Astrocyte of the spinal cord (primary cell): Measurements from ENCODE around the gene LSMEM2.
A peak's percentile ranks its signal among the peaks of the same experiment; 100 is the strongest.

Experiments used
- DNase-seq: peaks from one replicate; pipeline ENCODE4 v3.0.0; 2011; ENCODE audit warnings: low read depth, low spot score
- H3K4me3 ChIP-seq: 2 replicates; pipeline ENCODE4 v1.5.1; 2011; ENCODE audit warnings: low read depth, mild to moderate bottlenecking, low read length, moderate library complexity
- CTCF ChIP-seq: IDR thresholded peaks from 2 replicates; pipeline ENCODE4 v1.5.1; 2012; ENCODE audit warnings: low read depth, mild to moderate bottlenecking, low read length, inconsistent platforms
- in situ Hi-C: cut with HindIII; loops from 2 replicates; pipeline ENCODE4 v1.10.0; 2017; ENCODE audit warnings: low sequenced_read_pairs

The LSMEM2 gene

GRCh38 chr3:50316657-50317242 lies 37.9 kb downstream of the LSMEM2 start:
- in situ Hi-C loops: no loop called here
- DNase-seq: peak; percentile 62
- no peak for TF ChIP-seq CTCF
- no peak overlapping the region for H3K4me3 ChIP-seq

GRCh38 chr3:50317300-50317699 lies 38.4 kb downstream of the LSMEM2 start:
- in situ Hi-C loops: no loop called here
- no peak for DNase-seq
- TF ChIP-seq CTCF: no peak
- no peak overlapping the region for H3K4me3 ChIP-seq

- no peak for DNase-seq
- H3K4me3 ChIP-seq: no peak overlapping the region
- TF ChIP-seq CTCF: no peak
- in situ Hi-C loops: no loop called here
Measured at GRCh38 chr3:50318163-50318562, 39.3 kb downstream of the LSMEM2 start.

DNA sequence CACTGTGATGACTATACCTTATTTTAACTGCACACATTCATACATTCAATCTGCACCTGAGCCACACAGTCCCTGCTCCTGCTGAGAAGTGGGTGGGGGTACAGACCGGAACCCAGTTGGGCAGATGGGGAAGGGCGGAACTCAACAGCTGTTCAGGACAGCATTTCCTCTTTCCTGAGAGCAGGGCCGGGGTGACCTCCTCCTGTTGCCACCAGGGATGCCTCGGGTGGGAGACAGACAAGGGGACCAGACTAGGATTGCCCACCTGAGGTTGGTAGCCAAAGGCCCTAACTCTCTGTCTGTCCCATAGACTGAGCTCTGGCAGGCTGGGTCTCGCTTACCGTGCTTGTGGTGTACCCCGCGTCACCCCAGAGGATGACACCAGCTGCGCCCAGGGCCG lies 39.7 kb downstream of the LSMEM2 start:
- no peak overlapping the region for H3K4me3 ChIP-seq
- TF ChIP-seq CTCF: no peak
- in situ Hi-C loops: no loop called here
- DNase-seq: no peak

DNA sequence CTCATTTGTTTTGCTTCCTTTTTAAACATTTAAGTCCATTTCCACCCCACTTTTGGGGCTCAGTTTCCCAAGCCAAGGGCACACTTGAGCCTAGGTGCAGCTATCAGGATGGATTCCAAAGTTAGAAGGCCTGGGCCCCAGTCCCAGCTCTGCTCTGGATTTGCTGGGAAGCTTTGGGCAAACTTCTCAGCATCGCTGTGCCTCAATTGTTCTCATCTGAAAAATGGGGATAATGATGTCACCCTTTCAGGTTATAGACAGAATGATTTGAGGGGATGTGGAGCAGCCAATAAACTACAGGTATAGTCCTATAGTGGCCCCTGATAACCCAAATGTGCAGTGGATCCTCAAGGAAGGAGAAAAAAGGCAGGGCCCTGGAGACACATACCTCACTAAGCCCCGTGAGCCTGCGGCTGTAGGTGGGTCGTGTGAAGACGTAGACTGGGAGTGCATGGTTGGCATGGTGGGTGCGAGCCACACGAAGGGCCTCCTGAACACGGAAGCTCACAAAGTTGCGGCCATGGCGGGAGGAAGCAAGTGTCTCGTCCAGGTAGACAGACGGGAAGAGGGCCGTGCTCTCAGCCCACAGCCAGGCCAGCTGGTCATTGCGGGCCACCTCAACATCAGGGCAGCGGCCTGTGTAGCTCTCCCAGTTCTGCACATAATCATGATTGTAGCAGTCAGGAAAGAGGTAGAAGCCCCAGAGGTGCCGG lies 40.5 kb downstream of the LSMEM2 start:
- DNase-seq: no peak
- H3K4me3 ChIP-seq: no peak overlapping the region
- no peak for TF ChIP-seq CTCF
- in situ Hi-C loops: no loop called here

DNA sequence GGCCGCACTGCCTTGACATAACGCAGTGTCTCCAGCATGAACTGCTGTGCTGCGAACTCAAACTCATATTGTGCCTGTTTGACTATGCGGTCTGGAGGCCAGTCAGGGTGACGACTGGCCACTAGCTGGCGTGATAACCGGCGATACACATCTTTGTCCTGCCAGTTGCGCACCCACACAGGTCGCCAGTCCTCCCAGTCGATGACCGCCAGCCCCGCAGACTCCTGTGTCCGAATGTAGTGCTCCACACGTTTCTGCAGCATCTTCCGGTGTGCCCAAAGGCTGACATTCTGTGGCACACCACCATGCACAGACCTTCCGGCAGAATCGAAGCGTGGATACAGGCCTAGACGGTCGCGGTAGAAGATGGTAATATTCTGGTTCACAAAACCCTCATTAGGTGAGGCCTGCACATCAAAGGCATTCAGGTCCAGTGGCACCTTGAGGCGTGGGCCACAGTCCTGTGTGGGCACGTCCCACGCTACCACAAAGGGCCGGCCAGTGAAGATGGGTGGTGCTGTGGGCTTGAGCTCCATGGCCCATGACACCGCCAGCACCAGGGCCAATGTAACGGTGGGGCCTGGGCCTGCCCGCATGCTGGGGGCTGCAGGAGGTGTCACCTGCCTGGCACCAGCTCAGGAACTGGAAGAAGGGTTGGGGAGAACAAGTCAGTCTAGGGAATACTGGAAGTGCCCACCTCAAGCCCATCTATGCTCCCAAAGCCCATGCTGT lies 41.2 kb downstream of the LSMEM2 start:
- in situ Hi-C loops: no loop called here
- no peak for TF ChIP-seq CTCF
- H3K4me3 ChIP-seq: peak overlapping the region; percentile 70
- no peak for DNase-seq
